Neural cell (in vitro differentiated cells): Measurements from ENCODE around the gene VOPP1.

Experiments used
- POLR2AphosphoS5 ChIP-seq: IDR thresholded peaks from 2 replicates; pipeline ENCODE4 v1.6.1; 2012
- SMC3 ChIP-seq: fragments of 450-650 bp; conservative IDR thresholded peaks from 2 replicates; pipeline ENCODE4 v1.6.1; 2014; ENCODE audit warnings: antibody characterized with exemption, mild to moderate bottlenecking, moderate library complexity; ENCODE audit not compliant: poor library complexity
- TF ChIP-seq, protein P1 (sequence below): fragments of 450-650 bp; IDR thresholded peaks from 2 replicates; pipeline ENCODE4 v1.5.1; 2014; ENCODE audit warnings: antibody characterized with exemption, mild to moderate bottlenecking, moderate library complexity; ENCODE audit not compliant: poor library complexity, severe bottlenecking

DNA sequence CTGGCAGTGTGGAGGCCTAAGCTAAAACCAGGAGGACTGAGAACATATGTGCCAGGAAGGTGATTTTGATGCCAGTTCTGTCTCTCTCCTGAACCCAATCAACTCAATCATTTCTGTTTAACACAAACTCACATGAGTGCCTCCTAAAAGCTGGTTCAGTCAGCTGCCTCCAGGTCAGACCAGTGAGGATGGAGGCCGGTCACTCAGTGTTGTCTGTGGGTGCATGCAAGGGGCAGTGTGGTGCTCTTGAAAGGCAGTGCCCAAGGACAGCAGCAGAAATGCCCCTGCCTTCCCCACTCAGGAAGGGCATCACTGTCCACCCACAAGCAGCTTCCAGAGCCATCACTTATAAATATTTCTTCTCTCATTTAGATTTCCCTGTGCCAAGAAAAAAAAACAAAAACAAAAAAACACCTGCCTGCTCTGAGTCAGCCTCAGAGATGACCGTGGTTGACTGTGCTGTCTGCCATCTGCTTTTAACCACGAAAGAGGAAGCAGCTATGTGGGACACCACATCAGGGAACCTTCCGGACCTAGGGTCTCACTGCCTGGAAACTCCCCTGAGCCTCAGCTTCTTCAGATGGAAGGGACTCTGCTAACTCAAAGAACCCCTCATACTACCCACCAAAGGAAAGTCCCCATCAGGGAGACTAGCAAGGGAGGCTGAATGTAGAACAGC lies 39.1 kb downstream of the VOPP1 start:
- no peak for TF ChIP-seq SMC3
- TF ChIP-seq, protein P1, sequence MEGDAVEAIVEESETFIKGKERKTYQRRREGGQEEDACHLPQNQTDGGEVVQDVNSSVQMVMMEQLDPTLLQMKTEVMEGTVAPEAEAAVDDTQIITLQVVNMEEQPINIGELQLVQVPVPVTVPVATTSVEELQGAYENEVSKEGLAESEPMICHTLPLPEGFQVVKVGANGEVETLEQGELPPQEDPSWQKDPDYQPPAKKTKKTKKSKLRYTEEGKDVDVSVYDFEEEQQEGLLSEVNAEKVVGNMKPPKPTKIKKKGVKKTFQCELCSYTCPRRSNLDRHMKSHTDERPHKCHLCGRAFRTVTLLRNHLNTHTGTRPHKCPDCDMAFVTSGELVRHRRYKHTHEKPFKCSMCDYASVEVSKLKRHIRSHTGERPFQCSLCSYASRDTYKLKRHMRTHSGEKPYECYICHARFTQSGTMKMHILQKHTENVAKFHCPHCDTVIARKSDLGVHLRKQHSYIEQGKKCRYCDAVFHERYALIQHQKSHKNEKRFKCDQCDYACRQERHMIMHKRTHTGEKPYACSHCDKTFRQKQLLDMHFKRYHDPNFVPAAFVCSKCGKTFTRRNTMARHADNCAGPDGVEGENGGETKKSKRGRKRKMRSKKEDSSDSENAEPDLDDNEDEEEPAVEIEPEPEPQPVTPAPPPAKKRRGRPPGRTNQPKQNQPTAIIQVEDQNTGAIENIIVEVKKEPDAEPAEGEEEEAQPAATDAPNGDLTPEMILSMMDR, result no peak
- TF ChIP-seq POLR2AphosphoS5, result no peak
